Gastroesophageal sphincter (tissue), 3 donors: ENCODE data around the gene CCDC27.

Experiments
- POLR2AphosphoS5 ChIP-seq: sonication (generic); formaldehyde crosslinking; IDR thresholded peaks from one replicate; pipeline ENCODE4 v1.6.1; 2017; ENCODE audit warnings: antibody characterized with exemption
- TF ChIP-seq, protein P1 (sequence below), 4 experiments: fragments of 200-600 bp in 2 of 4; fragments of 450-650 bp in 2 of 4; sonication (generic) in 1 of 4; IDR thresholded peaks; one replicate each; pipeline ENCODE4 v1.5.1; 2017 to 2019; ENCODE audit warnings: antibody characterized with exemption in 4 of 4, mild to moderate bottlenecking in 2 of 4, moderate library complexity in 2 of 4

GRCh38 chr1:3790500-3790923 lies 38.3 kb downstream of the CCDC27 start:
- TF ChIP-seq, protein P1, sequence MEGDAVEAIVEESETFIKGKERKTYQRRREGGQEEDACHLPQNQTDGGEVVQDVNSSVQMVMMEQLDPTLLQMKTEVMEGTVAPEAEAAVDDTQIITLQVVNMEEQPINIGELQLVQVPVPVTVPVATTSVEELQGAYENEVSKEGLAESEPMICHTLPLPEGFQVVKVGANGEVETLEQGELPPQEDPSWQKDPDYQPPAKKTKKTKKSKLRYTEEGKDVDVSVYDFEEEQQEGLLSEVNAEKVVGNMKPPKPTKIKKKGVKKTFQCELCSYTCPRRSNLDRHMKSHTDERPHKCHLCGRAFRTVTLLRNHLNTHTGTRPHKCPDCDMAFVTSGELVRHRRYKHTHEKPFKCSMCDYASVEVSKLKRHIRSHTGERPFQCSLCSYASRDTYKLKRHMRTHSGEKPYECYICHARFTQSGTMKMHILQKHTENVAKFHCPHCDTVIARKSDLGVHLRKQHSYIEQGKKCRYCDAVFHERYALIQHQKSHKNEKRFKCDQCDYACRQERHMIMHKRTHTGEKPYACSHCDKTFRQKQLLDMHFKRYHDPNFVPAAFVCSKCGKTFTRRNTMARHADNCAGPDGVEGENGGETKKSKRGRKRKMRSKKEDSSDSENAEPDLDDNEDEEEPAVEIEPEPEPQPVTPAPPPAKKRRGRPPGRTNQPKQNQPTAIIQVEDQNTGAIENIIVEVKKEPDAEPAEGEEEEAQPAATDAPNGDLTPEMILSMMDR (IDR thresholded peaks at IDR 0.05): no peak
- TF ChIP-seq POLR2AphosphoS5: no peak
